Dermis blood vessel endothelial cell (primary cell): ENCODE data around the gene NCL. TPM values are rescaled to one million over a fixed set of nuclear protein-coding genes. Genes with fewer than 3 reads are reported as not detected.
A peak's percentile ranks its signal among the peaks of the same experiment; 100 is the strongest.
"Not testable (repeated sequence)": the region's sequence is repeated elsewhere in the genome, so short reads cannot be mapped to it uniquely, and the experiment has no call there.

Experiments used
- DNase-seq: peaks from one replicate; pipeline ENCODE4 v3.0.0; 2010
- total RNA-seq: library from RNA; depleted of rRNA; stranded (reverse); fragments of >200 nt; gene quantifications from 2 replicates; pipeline ENCODE4 v1.2.3, GENCODE V29; 2014

Gene NCL
- total RNA-seq, 1 donor from 2014 or later, result 180 TPM

DNA sequence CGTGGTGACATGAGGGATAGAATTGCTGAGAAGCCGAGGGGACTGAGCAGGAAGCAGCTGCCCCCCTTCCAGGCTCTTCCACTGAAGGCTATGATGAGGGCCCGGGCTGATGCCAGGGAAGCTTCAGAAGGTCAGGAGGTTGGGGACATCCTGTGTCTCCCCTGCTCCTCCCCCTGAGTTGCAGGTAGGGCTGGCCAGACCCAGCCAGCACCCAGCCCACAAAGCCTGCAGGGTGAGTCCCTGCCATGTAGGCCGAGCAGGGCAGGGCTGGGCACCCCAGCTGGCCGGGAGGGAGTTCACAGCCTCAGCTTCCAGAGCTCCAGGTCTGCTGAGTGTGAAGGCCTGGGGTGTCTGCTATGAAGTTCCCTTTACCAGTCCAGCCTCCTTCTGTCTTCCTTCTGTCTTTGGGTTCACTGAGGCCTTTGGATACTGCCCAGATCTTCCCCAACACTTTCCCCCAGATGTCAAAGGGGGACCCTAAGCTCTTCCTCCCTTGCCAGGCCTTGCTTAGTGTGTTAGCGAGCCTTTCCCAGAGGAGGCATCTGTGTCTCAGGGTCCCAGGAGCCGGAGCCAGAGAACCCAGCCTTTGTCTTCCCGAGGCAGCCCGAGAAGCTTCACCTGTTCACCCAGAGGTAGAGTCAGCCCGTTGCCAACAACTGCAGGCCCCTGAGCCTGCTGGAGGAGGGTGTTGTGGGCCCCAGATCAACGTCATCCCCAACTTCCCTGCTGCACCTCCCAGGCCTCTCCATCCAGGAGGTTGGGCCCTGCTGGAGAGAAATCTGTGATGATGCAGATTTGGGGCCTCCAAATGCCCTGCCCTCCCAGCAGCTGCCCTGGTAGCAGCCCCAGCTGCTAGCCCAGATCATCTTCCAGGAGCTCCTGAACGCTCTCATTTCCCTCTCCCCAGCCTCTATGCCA is 3.6 kb upstream of the NCL start:
- DNase-seq, result no peak

DNA sequence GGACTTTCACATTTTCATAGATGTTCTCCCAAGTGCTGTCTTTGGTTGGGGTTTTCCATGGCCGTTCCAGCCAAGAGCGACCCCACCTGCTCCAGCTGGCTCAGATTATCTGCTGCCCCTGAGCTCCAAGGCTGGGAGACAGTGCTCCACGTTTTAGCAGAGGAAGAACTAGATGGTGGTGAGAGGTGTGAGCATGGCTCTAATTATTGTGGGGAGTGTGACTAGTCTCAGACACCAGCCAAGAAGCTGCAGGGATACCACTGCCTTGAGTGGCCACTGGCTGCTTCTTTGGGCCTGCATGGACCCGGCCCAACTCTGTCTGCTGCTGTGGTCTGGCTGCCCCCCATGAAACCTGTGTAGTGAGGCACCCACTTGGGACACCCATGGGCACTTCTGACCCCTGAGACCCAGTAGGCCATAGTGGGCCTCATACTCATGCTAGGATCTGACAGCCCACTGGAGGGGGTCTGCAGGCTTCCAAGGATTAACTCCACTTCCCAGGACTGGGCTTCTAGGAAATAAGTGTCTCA is 2.8 kb upstream of the NCL start:
- DNase-seq, result no peak

DNA sequence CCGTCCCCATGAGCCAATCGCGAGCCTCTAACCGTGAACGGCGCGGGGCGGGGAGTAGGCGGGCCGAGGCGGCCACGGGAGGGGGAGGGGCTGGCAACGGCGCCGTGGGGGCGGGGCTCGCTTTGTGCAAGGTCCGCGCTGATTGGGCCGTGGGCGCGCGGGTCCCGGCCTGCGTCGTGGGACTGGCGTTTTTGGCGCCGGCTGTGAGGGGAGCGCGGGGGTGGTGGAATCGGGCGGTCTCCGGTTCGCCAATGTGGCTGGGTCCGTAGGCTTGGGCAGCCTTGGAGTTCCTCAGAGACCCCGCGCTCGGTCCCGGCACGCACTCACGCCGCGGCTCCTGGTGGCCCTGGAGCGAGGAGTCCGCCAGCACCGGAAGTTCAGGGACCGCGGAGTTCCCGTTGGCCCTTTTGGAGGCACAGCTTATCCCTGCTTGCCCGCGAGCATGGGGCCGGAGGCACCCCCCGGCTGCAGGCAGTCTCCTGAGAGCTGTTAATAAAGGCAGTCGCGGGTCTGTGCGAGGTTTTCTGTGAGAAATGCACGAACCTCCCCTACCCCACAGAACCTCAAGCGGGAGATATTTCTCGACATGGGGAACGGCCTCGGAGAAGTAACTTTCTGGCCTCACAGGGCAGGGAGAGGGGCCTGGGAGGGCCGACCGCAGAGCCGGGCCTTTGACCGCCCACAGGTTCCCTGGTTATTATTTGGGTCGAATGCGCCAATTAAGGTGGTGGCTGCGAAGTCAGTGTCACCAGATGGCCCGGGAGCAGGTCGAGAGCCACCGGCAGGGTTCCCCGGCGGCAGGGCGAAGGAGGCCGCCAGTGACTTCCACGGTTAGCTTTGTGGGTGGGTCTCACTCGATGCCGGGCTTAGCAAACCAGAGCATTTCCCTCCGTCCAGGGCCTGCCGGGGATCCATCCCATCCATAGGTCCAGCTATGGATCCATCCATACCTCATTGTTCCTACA is 574 bp upstream of the NCL start:
- peak; percentile 99 for DNase-seq

DNA sequence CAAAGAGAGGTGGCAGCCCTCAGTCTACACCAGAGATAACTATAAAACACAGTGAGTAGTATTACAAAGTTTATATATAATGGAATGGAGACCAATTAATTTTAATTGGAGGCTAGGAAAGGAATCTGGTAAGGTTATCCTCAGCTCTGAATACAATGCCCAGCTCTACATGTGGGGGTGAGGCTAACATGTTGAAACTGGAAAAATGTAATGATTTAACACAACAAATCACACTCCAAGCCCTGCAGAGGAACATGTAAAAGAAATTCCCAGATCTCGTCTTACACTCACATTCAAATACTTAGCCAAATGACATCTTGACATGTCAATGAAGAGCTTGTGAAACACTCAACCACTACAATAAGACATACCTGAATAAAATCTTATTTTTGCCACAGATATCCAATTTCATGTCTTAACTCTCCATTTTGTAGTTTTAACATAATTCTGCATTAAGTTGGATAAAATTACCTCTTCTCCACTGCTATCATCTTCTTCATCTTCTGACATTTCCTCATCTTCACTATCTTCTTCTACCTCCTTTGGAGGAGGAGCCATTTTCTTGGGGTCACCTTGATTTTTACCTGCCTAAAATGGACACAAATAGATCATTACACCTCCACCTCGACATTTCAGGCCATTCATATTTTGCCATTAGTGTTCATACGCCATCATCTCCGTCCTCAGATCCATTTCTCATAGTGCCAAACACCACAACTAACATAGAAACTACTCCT is 1.4 kb downstream of the NCL start:
- no peak for DNase-seq

DNA sequence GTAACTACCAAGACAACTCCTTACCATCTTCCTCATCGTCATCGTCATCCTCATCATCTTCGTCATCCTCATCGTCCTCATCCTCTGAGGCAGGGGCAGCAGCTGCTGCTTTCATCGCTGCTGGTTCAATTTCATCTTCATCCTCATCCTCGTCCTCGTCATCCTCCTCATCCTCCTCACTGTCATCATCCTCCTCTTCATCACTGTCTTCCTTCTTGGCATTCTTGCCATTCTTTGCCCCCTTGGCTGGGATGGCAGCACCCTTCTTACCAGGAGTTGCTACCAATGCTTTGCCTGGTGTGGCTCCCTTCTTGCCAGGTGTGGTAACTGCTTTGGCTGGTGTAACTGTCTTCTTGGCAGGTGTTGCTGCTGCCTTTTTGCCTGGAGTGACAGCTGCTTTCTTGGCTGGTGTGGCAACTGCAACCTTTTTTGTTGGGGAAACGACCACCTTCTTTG is 2.7 kb downstream of the NCL start:
- DNase-seq, result no peak

DNA sequence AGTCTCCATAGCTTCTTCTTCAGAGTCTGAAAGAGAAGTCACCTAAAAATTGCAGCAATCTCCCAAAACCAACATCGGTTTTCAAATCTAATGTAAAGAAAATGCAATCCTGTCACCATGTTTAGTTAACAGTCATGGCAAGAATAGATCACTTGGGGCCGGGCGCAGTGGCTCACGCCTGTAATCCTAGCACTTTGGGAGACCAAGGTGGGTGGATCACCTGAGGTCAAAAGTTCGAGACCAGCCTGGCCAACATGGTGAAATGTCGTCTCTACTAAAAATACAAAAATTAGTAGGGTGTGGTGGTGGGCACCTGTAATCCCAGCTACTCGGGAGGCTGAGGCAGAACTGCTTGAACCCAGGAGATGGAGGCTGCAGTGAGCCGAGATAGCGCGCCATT is 3.4 kb downstream of the NCL start:
- DNase-seq, result not testable (repeated sequence)

DNA sequence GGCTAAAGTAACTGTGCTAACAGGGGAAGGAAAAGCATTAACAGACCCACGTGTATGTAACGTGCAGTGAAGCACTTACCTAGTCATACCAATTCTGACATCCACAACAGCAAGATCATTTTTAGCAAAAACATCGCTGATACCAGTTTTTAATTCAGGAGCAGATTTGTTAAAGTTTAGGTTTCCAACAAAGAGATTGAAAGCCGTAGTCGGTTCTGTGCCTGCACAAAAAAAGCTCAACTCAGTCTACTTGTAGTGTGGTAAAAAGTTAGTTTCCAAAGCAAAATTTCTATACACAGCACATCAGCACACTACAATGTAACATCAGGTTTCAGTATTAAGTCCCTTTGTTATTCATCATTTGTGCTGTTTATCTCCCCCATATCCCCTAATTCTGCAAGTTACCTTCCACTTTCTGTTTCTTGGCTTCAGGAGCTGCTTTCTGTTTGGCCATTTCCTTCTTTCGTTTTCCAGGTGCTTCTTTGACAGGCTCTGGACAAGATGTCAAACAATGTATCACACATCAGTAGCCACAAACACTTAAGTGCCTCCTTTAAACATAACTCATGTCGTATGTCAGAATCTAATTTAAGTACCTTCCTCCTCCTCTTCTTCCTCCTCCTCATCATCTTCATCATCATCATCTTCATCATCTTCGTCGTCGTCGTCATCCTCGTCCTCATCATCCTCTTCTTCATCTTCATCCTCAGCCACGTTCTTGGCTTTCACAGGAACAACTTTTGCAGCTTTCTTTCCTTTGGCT is 4.0 kb downstream of the NCL start:
- DNase-seq, result no peak

DNA sequence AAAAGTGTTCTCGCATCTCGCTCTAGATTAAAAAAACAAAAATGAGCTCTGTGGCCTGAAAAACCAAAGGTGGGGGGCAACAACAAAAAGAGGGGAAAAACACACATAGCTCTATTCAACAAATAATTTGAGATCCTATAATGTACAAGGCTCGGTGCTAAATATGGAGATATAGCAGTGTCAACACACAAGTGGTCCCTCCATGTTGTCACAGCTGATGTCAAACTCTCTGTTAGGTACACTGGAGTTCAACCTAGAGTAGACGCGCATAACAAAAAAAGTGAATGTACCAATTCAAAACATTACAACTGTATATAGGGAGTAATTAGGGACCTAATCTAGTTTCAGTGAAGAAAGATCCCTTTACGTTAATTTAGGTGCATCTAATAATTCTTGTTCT is 5.9 kb downstream of the NCL start:
- DNase-seq, result no peak

DNA sequence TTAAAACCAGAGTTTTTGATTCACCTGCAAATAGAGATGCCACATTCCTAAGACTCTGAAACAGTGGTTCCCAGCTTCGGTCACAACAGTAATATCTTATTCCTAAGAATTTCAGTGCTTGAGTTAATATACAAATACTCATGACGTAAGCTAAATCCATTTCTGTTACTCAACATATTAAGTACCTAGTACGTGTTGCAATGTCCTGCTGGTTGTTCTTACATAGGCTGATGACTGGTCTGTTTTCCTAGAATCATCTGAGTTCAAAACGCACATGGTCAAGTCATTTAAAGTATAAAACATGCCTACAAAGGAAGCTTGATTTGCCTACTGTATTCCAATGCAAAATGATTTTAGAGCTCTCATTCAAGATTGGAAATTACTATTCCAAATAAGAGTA is 7.2 kb downstream of the NCL start:
- DNase-seq, result no peak

DNA sequence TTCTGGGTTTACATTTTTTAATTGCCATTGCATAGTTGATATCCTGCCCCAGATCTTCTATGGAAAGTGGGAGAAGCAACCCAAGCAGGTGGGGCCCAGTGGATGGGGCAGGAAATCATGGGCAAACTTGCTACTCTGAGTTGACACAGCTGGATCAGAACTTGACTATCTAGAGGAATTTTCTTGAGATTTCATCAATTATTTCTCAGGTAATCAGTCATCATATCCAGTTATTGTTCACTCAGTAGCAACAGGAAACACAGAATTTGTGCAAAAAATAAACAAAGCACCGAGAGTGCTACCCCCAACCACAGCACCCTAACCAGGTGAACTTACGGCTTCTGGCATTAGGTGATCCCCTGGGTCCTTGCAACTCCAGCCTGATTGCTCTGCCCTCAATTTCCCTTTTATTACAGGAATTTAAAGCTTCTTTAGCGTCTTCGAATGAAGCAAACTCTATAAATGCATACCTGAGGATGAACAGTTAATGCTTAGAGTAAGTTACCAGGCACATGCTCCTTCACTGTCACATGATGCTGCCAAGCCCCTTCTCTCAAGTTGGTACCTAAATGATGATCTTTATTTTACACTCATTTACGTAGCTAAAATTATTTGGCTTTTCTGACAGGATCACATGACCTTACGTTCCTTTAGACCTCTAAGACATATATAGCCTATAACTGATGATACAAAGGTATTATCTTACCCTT is 7.8 kb downstream of the NCL start:
- DNase-seq, result peak; percentile 37

DNA sequence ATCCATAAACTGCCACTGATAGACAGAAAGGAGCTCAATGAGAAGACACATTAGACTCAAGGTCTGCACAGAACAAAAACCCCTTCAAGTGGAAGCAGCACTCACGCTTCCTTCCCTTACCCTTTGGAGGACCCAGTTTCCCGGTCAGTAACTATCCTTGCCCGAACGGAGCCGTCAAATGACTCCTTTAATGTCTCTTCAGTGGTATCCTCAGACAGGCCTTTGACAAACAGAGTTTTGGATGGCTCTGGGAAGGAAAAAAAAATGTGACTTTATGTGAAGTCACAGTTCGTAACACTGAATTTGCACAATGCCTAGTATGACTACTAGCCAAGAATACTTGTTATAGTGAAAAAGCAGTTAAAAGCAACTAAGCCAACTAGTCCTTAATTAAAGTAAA is 8.4 kb downstream of the NCL start:
- DNase-seq, result no peak

DNA sequence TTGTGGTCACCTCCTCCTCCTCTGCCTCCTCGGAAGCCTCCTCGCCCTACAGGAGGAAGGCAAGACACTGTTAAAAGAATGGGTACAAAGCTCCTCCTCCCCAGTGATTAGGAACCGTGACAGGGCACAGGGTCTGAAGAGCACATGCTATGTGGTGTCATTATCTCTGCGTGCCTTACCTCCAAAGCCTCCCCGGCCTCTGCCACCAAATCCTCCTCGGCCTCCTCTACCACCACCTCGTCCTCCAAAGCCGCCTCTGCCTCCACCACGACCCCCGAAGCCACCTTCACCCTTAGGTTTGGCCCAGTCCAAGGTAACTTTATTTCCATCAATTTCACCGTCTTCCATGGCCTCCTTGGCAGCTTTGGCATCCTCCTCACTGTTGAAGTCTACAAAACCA is 9.1 kb downstream of the NCL start:
- DNase-seq, result no peak

DNA sequence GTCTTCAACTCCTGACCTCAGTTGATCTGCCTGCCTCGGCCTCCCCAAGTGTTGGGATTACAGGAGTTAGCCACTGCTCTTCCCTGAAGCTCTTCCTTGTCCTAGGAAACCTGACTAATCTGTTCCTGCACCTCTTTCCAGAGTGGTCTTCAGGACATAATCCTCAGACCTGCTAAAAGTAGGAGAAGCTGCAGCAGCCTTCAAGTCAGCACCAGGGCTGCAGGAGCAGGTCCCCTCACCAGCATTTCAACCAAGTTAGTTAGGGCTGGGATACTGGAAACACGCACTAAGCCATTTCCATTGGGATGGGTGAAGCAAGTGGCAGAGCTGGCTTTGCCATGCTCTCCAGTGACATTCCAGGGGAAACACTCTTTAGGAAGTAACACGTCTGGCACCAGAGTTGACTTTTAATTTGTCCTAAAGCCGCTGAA is 9.9 kb downstream of the NCL start:
- DNase-seq, result no peak

DNA sequence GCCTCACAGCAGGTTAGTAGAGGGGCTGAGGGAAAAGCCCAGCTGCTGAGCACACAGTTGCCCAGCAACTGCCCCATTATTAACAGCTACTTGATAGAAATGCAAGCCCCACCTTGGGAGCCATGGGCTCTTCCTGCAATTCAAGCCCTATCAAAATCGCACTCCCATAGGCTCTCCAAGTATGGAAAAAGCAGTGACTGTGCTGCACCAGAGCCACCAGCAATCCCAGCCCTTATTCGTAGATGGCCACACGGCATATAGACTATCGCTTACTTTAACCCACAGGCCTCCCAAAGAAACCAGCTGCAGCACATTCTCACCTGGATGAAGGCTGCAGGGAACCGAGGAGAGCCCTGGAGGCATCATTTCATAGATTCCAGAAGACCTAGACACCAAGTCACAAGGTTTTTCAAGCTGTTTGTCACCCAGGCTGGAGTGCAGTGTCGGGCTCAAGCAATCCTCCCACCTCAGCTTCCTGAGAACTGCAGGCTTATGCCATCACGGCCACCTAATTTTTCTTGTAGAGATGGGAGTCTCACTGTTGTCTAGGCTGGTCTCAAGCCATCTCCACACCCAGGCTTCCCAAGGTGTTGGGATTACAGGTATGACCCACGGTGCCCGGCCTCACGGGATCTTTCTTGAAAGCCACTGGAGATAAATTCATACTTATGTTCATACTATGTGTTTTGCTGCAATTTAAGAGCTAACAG is 11.3 kb downstream of the NCL start:
- no peak for DNase-seq

DNA sequence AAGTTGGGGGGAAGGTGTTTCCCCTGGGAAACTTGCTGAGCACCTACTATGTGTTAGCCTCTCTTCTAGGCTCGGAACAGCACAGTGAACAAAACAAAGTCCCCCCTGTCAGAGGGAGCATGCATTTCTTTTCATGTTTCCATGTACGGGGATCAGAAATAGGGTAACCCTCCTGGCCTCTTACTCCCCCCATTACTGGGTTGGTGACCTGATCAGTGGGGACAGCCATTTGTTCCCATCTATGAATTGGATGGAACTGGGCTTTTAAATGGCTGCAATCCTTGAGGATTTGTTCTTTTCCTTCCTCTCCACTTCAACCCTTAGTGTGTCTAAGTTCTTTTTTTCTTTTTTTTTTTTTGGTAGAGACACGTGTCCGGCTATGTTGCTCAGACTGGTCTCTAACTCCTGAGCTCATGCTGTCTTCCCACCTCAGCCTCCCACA is 13.7 kb downstream of the NCL start:
- no peak for DNase-seq

DNA sequence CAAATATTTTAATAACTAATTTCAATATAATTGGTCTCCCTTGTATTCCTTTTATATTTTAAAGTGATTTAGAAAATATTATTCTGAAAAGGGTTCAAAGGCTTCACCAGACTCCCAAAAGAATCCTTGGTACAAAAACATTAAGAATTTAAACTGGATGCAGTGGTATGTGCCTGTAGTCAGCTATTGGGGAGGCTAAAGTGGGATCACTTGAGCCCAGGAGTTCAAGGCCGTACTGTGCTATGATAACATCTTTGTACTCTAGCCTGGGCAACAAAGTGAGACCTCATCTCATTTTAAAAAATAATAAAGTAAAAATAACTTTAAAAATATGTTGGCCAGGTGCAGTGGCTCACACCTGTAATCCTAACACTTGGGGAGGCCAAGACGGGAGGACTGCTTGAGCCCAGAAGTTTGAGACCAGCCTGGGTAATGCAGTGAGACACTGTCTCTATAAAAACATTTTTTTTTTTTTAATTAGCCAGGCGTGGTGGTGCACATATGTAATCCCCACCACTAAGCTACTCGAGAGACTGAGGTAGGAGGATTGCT is 14.7 kb downstream of the NCL start:
- no peak for DNase-seq

DNA sequence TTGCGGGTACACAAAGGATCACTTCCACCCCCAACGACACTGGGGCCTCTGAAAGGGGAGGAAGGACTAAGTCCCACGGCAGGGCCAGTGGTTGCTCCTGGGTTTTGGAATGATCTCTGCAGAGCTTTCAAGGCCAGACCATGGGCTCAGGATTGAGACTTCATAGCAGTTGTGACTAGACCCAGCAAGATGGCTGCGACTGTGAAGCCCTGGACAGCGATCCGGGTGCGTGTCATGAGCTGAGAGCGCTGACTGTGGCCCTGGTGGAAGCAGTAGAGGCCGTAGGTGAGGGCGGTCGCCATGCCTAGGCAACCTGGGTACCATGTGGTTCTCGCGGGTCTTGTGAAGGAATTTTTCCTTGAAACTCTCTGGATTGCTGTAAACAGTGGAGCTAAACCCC is 27.3 kb downstream of the NCL start:
- DNase-seq, result no peak

DNA sequence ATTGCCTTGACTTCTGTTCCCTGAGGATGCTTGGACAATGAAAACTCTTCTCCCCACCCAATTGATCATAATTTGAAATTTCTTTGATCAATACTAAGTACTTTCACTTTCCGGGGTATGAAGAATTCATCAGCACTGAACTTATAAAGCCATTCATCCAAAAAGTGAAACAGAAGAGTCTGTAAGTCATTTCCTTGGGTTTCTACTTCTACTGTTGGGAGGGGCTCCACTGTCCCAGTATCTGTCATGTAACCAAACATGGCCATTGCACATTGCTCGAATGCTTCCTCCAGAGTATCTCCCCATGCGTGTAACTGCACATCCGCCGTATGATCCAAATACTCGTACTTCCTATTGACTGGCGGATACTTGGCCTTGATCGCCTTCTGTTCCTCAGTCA is 30.3 kb downstream of the NCL start:
- no peak for DNase-seq

DNA sequence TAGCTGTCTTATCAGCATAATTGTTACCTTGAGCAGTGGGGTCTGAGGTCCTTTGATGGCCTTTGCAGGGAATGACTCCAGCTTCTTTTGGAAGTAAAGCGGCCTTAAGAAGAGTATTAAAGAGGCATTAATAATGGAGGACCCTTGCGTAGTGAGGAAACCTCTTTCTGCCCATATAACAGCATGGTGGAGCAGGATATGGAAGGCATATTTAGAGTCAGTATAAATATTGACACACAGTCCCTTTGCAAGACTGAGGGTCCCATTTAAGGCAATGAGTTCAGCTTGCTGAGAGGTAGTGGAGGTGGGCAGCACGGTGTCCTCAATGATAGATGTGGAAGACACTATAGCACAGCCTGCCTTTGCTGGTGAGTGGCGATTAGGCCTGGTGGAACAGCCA is 32.7 kb downstream of the NCL start:
- no peak for DNase-seq

DNA sequence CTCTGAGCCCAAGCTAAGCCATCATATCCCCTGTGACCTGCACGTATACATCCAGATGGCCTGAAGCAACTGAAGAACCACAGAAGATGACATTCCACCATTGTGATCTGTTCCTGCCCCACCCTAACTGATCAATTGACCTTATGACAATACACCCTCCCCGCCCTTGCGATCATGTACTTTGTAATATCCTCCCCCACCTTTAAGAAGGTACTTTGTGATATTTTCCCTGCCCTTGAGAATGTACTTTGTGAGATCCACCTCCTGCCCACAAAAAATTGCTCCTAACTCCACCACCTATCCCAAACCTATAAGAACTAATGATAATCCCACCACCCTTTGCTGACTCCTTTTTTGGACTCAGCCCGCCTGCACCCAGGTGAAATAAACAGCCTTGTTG is 33.8 kb downstream of the NCL start:
- DNase-seq, result not testable (repeated sequence)
